GM12873 (cell line): ENCODE data around the gene SGCE.

Experiments
- TF ChIP-seq, protein P1 (sequence below): IDR thresholded peaks from 2 replicates; pipeline ENCODE4 v1.5.1; 2012; ENCODE audit warnings: low read depth, mild to moderate bottlenecking, moderate library complexity, low read length, control low read depth; ENCODE audit not compliant: insufficient read depth; ENCODE audit errors: missing control alignments

Gene SGCE

DNA sequence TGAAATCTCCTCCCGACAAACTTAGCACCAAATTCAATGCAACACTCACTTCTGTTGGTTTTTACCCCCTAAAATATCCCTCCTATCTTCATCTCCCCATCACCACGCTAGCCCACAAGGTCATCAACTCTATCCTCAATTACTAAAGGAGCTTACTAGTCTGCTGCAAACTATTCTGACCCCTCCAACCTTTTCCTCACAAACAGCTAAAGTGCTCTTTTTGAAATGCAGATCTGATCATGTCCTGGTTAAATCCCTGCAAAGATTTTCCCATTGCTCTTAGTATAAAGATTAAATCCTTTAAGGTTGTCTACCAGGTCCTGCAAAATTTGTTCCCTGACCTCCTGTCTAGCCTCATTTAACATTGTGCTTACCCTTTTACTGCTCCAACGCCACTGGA lies 8.6 kb downstream of the SGCE start:
- TF ChIP-seq, protein P1, sequence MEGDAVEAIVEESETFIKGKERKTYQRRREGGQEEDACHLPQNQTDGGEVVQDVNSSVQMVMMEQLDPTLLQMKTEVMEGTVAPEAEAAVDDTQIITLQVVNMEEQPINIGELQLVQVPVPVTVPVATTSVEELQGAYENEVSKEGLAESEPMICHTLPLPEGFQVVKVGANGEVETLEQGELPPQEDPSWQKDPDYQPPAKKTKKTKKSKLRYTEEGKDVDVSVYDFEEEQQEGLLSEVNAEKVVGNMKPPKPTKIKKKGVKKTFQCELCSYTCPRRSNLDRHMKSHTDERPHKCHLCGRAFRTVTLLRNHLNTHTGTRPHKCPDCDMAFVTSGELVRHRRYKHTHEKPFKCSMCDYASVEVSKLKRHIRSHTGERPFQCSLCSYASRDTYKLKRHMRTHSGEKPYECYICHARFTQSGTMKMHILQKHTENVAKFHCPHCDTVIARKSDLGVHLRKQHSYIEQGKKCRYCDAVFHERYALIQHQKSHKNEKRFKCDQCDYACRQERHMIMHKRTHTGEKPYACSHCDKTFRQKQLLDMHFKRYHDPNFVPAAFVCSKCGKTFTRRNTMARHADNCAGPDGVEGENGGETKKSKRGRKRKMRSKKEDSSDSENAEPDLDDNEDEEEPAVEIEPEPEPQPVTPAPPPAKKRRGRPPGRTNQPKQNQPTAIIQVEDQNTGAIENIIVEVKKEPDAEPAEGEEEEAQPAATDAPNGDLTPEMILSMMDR: no peak

- TF ChIP-seq, protein P1: no peak
Observed at GRCh38 chr7:94643771-94644545, 12.0 kb downstream of the SGCE start.

- TF ChIP-seq, protein P1: no peak
Observed at GRCh38 chr7:94642838-94643653, 12.9 kb downstream of the SGCE start.

DNA sequence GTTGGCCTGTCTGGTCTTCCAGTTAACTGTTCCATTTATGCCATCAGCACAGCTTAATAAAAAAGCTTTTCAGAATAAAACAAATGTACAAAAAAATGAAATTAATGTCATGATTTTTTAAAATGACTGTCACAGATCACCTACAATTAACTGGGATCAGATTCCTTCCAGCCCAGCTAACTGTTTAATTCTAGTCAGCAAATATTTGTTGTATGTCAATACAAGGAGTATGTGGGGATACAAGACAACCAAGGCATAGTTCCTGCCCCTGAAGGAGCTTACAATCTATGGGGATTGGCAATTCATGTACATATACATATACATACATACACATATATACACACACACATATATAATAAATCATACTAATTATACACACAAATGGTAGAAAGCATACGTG lies 16.5 kb downstream of the SGCE start:
- TF ChIP-seq, protein P1: no peak

DNA sequence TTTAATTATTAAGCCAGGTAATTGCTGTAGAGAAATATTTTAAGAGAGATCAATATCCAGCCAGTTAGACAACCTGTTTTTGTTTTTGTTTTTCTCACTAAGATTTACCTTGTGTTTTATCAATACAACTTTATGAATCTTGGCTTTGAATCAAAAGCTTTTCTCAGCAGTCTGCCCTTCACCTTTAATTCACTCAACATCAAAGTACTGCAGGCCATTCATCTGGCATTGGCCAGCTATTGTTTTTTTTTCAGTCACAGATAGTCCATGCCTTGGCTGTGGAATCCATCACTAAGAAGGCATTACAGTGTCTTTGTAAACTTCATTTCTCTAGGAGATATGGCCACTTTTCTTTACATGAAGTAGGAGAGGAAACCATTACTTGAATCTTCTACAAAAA lies 20.2 kb downstream of the SGCE start:
- TF ChIP-seq, protein P1: no peak

DNA sequence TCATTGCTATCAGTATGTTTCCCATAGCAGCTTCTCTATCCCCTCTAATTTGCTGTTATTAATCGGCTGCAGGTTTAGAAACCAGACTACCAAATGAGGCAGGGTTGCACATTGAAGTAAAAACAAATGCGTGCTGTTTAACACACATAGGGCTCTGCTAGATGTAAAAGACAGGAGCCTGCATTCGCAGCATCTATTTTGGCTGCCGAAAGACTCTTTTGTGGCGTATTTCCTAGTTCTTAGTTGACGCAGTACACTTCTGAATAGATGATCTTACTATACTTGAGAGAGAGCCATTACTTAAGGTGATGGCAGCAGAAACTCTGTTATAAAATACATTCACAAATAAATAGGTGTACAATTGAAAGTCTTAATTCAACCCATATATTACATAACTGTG lies 21.4 kb downstream of the SGCE start:
- TF ChIP-seq, protein P1: no peak

GRCh38 chr7:94633687-94634086 lies 22.2 kb downstream of the SGCE start:
- TF ChIP-seq, protein P1: no peak
